NB4 (cell line): Measurements from ENCODE around the gene TRPV3.

Source experiments
- MYC ChIP-seq: IDR thresholded peaks from 2 replicates; pipeline ENCODE4 v1.6.1; 2011; ENCODE audit warnings: low read depth, low read length
- POLR2A ChIP-seq: IDR thresholded peaks from 2 replicates; pipeline ENCODE4 v1.6.1; 2011; ENCODE audit warnings: mild to moderate bottlenecking; ENCODE audit not compliant: insufficient read length; ENCODE audit errors: extremely low read depth
- TF ChIP-seq, protein P1 (sequence below): IDR thresholded peaks from one replicate; pipeline ENCODE4 v1.5.1; 2012; ENCODE audit warnings: low read depth, low read length
- TF ChIP-seq, protein P2 (sequence below): IDR thresholded peaks from 2 replicates; pipeline ENCODE4 v1.6.1; 2011; ENCODE audit warnings: low read depth, low read length

- TF ChIP-seq, protein P1, sequence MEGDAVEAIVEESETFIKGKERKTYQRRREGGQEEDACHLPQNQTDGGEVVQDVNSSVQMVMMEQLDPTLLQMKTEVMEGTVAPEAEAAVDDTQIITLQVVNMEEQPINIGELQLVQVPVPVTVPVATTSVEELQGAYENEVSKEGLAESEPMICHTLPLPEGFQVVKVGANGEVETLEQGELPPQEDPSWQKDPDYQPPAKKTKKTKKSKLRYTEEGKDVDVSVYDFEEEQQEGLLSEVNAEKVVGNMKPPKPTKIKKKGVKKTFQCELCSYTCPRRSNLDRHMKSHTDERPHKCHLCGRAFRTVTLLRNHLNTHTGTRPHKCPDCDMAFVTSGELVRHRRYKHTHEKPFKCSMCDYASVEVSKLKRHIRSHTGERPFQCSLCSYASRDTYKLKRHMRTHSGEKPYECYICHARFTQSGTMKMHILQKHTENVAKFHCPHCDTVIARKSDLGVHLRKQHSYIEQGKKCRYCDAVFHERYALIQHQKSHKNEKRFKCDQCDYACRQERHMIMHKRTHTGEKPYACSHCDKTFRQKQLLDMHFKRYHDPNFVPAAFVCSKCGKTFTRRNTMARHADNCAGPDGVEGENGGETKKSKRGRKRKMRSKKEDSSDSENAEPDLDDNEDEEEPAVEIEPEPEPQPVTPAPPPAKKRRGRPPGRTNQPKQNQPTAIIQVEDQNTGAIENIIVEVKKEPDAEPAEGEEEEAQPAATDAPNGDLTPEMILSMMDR, result no peak
- no peak for TF ChIP-seq POLR2A
- TF ChIP-seq, protein P2, sequence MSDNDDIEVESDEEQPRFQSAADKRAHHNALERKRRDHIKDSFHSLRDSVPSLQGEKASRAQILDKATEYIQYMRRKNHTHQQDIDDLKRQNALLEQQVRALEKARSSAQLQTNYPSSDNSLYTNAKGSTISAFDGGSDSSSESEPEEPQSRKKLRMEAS, result no peak
- TF ChIP-seq MYC, result no peak
These were observed 28.2 kb upstream of the TRPV3 start for GRCh38 chr17:3585826-3586225.
